Inferior parietal cortex (tissue), 1 donor: ENCODE measurements around the gene PRSS27.
"Not testable (repeated sequence)": the region's sequence is repeated elsewhere in the genome, so short reads cannot be mapped to it uniquely, and the experiment has no call there.

Experiments
- DNase-seq: peaks from one replicate; pipeline ENCODE4 v3.0.0-alpha.2; 2016; ENCODE audit errors: extremely low spot score

Gene PRSS27

GRCh38 chr16:2673066-2673999 is 46.7 kb downstream of the PRSS27 start:
- DNase-seq: peak; percentile 92

GRCh38 chr16:2671741-2672140 is 48.3 kb downstream of the PRSS27 start:
- DNase-seq: no peak

GRCh38 chr16:2671193-2671592 is 48.8 kb downstream of the PRSS27 start:
- not testable (repeated sequence) for DNase-seq

GRCh38 chr16:2670017-2670416 is 50.0 kb downstream of the PRSS27 start:
- DNase-seq: peak; percentile 57

GRCh38 chr16:2669587-2669986 is 50.4 kb downstream of the PRSS27 start:
- not testable (repeated sequence) for DNase-seq

- DNase-seq: not testable (repeated sequence)
These were observed 53.4 kb downstream of the PRSS27 start for GRCh38 chr16:2666671-2667070.

GRCh38 chr16:2664574-2664982 is 55.4 kb downstream of the PRSS27 start:
- no peak for DNase-seq

- no peak for DNase-seq
These were observed 56.2 kb downstream of the PRSS27 start for GRCh38 chr16:2663553-2664546.
